Stimulated activated naive B cell treated with anti-CD40 and anti-IgM and Interleukin-4, amounts not matched to agents 10 μg/mL and 1 μg/mL and 100 μg/mL, for 72 hours (primary cell): ENCODE data around the gene NCOA3.

Experiments
- ATAC-seq, 2 donors: fragments of 150-1000 bp; cut with Tn5 transposase; replicated peaks; 2 replicates each; pipeline ENCODE4 v1.10.0; 2021; ENCODE audit warnings: moderate library complexity in 1 of 2
- DNase-seq: peaks from one replicate; pipeline ENCODE4 v3.0.0; 2021
- H3K27ac Mint-ChIP-seq: one replicate; pipeline ENCODE4 v1.8.0; 2022; ENCODE audit warnings: mild to moderate bottlenecking, mixed read lengths
- H3K27me3 Mint-ChIP-seq, 2 donors: one replicate each; pipeline ENCODE4 v1.8.0; 2022; ENCODE audit warnings: mixed read lengths in 2 of 2
- H3K36me3 Mint-ChIP-seq, 2 donors: one replicate each; pipeline ENCODE4 v1.8.0; 2022; ENCODE audit warnings: mixed read lengths in 2 of 2, mild to moderate bottlenecking in 1 of 2
- H3K4me1 Mint-ChIP-seq, 2 donors: one replicate each; pipeline ENCODE4 v1.8.0; 2022; ENCODE audit warnings: mixed read lengths in 2 of 2, mild to moderate bottlenecking in 1 of 2
- H3K4me3 Mint-ChIP-seq, 2 donors: one replicate each; pipeline ENCODE4 v1.8.0; 2022; ENCODE audit warnings: mild to moderate bottlenecking in 2 of 2, mixed read lengths in 2 of 2, moderate library complexity in 1 of 2
- H3K9me3 Mint-ChIP-seq, 2 donors: one replicate each; pipeline ENCODE4 v1.8.0; 2022; ENCODE audit warnings: mixed read lengths in 2 of 2, mild to moderate bottlenecking in 1 of 2

NCOA3 gene

GRCh38 chr20:47527004-47527800 lies 25.5 kb downstream of the NCOA3 start:
- ATAC-seq: no peak
- Mint-ChIP-seq H3K4me1 (peaks cover 21 to 56% of the 10 kb centered on the region in 2 donors), H3K27ac (no peak overlapping the region), H3K27me3 (no peaks in the 10 kb centered on the region), H3K9me3 (peaks cover 0 to 3% of the 10 kb centered on the region in 2 donors), H3K36me3 (peaks cover 33 to 48% of the 10 kb centered on the region in 2 donors), H3K4me3 (no peak overlapping the region)
- no peak for DNase-seq

GRCh38 chr20:47529840-47530239 lies 28.2 kb downstream of the NCOA3 start:
- peaks cover 27 to 43% of the 10 kb centered on the region in 2 donors for H3K36me3 Mint-ChIP-seq
- H3K27ac Mint-ChIP-seq: peak overlapping the region; percentile 20
- H3K4me1 Mint-ChIP-seq: peaks cover 22 to 53% of the 10 kb centered on the region in 2 donors
- ATAC-seq (no peak), DNase-seq (no peak)
- no peak overlapping the region for H3K4me3 Mint-ChIP-seq
- no peaks in the 10 kb centered on the region for H3K27me3 Mint-ChIP-seq
- H3K9me3 Mint-ChIP-seq: no peaks in the 10 kb centered on the region

GRCh38 chr20:47531458-47531857 lies 29.8 kb downstream of the NCOA3 start:
- H3K36me3 Mint-ChIP-seq: peaks cover 37 to 51% of the 10 kb centered on the region in 2 donors
- no peak for ATAC-seq
- no peaks in the 10 kb centered on the region for H3K9me3 Mint-ChIP-seq
- peaks cover 31 to 64% of the 10 kb centered on the region in 2 donors for H3K4me1 Mint-ChIP-seq
- H3K4me3 Mint-ChIP-seq: peak overlapping the region in 1 of 2 donors; percentile 3
- no peak for DNase-seq
- peak overlapping the region; percentile 1 for H3K27ac Mint-ChIP-seq
- no peaks in the 10 kb centered on the region for H3K27me3 Mint-ChIP-seq

GRCh38 chr20:47532002-47532401 lies 30.3 kb downstream of the NCOA3 start:
- Mint-ChIP-seq H3K27ac (peak overlapping the region; percentile 59), H3K36me3 (peaks cover 34 to 48% of the 10 kb centered on the region in 2 donors), H3K27me3 (no peaks in the 10 kb centered on the region), H3K9me3 (no peaks in the 10 kb centered on the region), H3K4me3 (no peak overlapping the region), H3K4me1 (peaks cover 29 to 65% of the 10 kb centered on the region in 2 donors)
- ATAC-seq (no peak), DNase-seq (no peak)

GRCh38 chr20:47533518-47534062 lies 31.9 kb downstream of the NCOA3 start:
- no peaks in the 10 kb centered on the region for H3K27me3 Mint-ChIP-seq
- H3K27ac Mint-ChIP-seq: peak overlapping the region; percentile 87
- no peaks in the 10 kb centered on the region for H3K9me3 Mint-ChIP-seq
- peaks cover 29 to 39% of the 10 kb centered on the region in 2 donors for H3K36me3 Mint-ChIP-seq
- H3K4me3 Mint-ChIP-seq: peak overlapping the region in 1 of 2 donors; percentile 12
- peaks cover 30 to 68% of the 10 kb centered on the region in 2 donors for H3K4me1 Mint-ChIP-seq
- ATAC-seq (no peak), DNase-seq (no peak)

GRCh38 chr20:47534405-47534804 lies 32.7 kb downstream of the NCOA3 start:
- no peaks in the 10 kb centered on the region for H3K27me3 Mint-ChIP-seq
- no peak for ATAC-seq
- H3K27ac Mint-ChIP-seq: peak overlapping the region; percentile 73
- H3K36me3 Mint-ChIP-seq: peaks cover 29 to 46% of the 10 kb centered on the region in 2 donors
- no peaks in the 10 kb centered on the region for H3K9me3 Mint-ChIP-seq
- no peak for DNase-seq
- H3K4me3 Mint-ChIP-seq: peak overlapping the region in 1 of 2 donors; percentile 12
- peaks cover 34 to 76% of the 10 kb centered on the region in 2 donors for H3K4me1 Mint-ChIP-seq

- Mint-ChIP-seq H3K36me3 (peaks cover 29 to 48% of the 10 kb centered on the region in 2 donors), H3K27ac (peak overlapping the region; percentile 37), H3K27me3 (no peaks in the 10 kb centered on the region), H3K9me3 (no peaks in the 10 kb centered on the region), H3K4me3 (no peak overlapping the region), H3K4me1 (peaks cover 34 to 83% of the 10 kb centered on the region in 2 donors)
- ATAC-seq (peak; percentile 33 to 49), DNase-seq (no peak)
These were observed 33.4 kb downstream of the NCOA3 start for GRCh38 chr20:47535088-47535487.

- ATAC-seq (no peak), DNase-seq (no peak)
- H3K27ac Mint-ChIP-seq: peak overlapping the region; percentile 37
- H3K27me3 Mint-ChIP-seq: no peaks in the 10 kb centered on the region
- peaks cover 41 to 87% of the 10 kb centered on the region in 2 donors for H3K4me1 Mint-ChIP-seq
- no peaks in the 10 kb centered on the region for H3K9me3 Mint-ChIP-seq
- H3K36me3 Mint-ChIP-seq: peaks cover 29 to 48% of the 10 kb centered on the region in 2 donors
- H3K4me3 Mint-ChIP-seq: peak overlapping the region in 1 of 2 donors; percentile 28
These were observed 34.3 kb downstream of the NCOA3 start for GRCh38 chr20:47535994-47536393.

- H3K36me3 Mint-ChIP-seq: peaks cover 32 to 41% of the 10 kb centered on the region in 2 donors
- peak overlapping the region; percentile 74 for H3K27ac Mint-ChIP-seq
- ATAC-seq: peak; percentile 65 to 69
- H3K4me3 Mint-ChIP-seq: peak overlapping the region in 1 of 2 donors; percentile 22
- DNase-seq: no peak
- no peaks in the 10 kb centered on the region for H3K27me3 Mint-ChIP-seq
- H3K9me3 Mint-ChIP-seq: no peaks in the 10 kb centered on the region
- H3K4me1 Mint-ChIP-seq: peaks cover 43 to 95% of the 10 kb centered on the region in 2 donors
These were observed 39.0 kb downstream of the NCOA3 start for GRCh38 chr20:47540443-47541354.

- DNase-seq: no peak
- no peak for ATAC-seq
- H3K36me3 Mint-ChIP-seq: peaks cover 33 to 42% of the 10 kb centered on the region in 2 donors
- peak overlapping the region; percentile 71 for H3K27ac Mint-ChIP-seq
- H3K4me1 Mint-ChIP-seq: peaks cover 42 to 95% of the 10 kb centered on the region in 2 donors
- no peaks in the 10 kb centered on the region for H3K27me3 Mint-ChIP-seq
- no peaks in the 10 kb centered on the region for H3K9me3 Mint-ChIP-seq
- peak overlapping the region in 1 of 2 donors; percentile 28 for H3K4me3 Mint-ChIP-seq
These were observed 39.8 kb downstream of the NCOA3 start for GRCh38 chr20:47541355-47541922.

GRCh38 chr20:47543006-47543431 lies 41.3 kb downstream of the NCOA3 start:
- Mint-ChIP-seq H3K4me1 (peaks cover 44 to 87% of the 10 kb centered on the region in 2 donors), H3K36me3 (peaks cover 37 to 49% of the 10 kb centered on the region in 2 donors), H3K27ac (peak overlapping the region; percentile 92), H3K9me3 (no peaks in the 10 kb centered on the region), H3K27me3 (no peaks in the 10 kb centered on the region), H3K4me3 (peak overlapping the region; percentile 7 to 8)
- no peak for DNase-seq
- peak; percentile 52 to 53 for ATAC-seq

- peaks cover 42 to 77% of the 10 kb centered on the region in 2 donors for H3K4me1 Mint-ChIP-seq
- DNase-seq (no peak), ATAC-seq (peak in 1 of 2 donors; percentile 46)
- H3K27me3 Mint-ChIP-seq: no peaks in the 10 kb centered on the region
- H3K27ac Mint-ChIP-seq: peak overlapping the region; percentile 60
- H3K4me3 Mint-ChIP-seq: peak overlapping the region in 1 of 2 donors; percentile 22
- peaks cover 35 to 45% of the 10 kb centered on the region in 2 donors for H3K36me3 Mint-ChIP-seq
- H3K9me3 Mint-ChIP-seq: no peaks in the 10 kb centered on the region
These were observed 42.6 kb downstream of the NCOA3 start for GRCh38 chr20:47544240-47544639.

GRCh38 chr20:47544852-47545251 lies 43.2 kb downstream of the NCOA3 start:
- Mint-ChIP-seq H3K4me1 (peaks cover 44 to 77% of the 10 kb centered on the region in 2 donors), H3K9me3 (no peaks in the 10 kb centered on the region), H3K27me3 (no peaks in the 10 kb centered on the region), H3K36me3 (peaks cover 42 to 48% of the 10 kb centered on the region in 2 donors), H3K4me3 (no peak overlapping the region), H3K27ac (no peak overlapping the region)
- DNase-seq (no peak), ATAC-seq (no peak)
